Activated T-helper 17 cell treated with anti-CD3 and anti-CD28 coated beads, Interleukin-2, amount 50 U/mL, for 72 hours (primary cell): ENCODE measurements around the gene FBXL4. TPM values are rescaled to one million over a fixed set of nuclear protein-coding genes. Genes with fewer than 3 reads are reported as not detected.
"Not testable (repeated sequence)": the region's sequence is repeated elsewhere in the genome, so short reads cannot be mapped to it uniquely, and the experiment has no call there.

Experiments
- ATAC-seq: fragments of 150-1000 bp; cut with Tn5 transposase; replicated peaks from 2 replicates; pipeline ENCODE4 v1.10.0; 2021; ENCODE audit warnings: mild to moderate bottlenecking, moderate library complexity
- H3K27ac Mint-ChIP-seq: one replicate; pipeline ENCODE4 v1.8.0; 2022; ENCODE audit warnings: mixed read lengths
- H3K27me3 Mint-ChIP-seq: one replicate; pipeline ENCODE4 v1.8.0; 2022; ENCODE audit warnings: mixed read lengths
- H3K36me3 Mint-ChIP-seq: one replicate; pipeline ENCODE4 v1.8.0; 2022; ENCODE audit warnings: low read depth, mild to moderate bottlenecking, mixed read lengths
- H3K4me1 Mint-ChIP-seq: one replicate; pipeline ENCODE4 v1.8.0; 2022; ENCODE audit warnings: mixed read lengths
- H3K4me3 Mint-ChIP-seq: one replicate; pipeline ENCODE4 v1.8.0; 2022; ENCODE audit warnings: mild to moderate bottlenecking, mixed read lengths
- H3K9me3 Mint-ChIP-seq: one replicate; pipeline ENCODE4 v1.8.0; 2022; ENCODE audit warnings: mixed read lengths
- total RNA-seq, 2 donors: library from RNA; stranded (reverse); gene quantifications; one replicate each; pipeline ENCODE4 v1.2.3, GENCODE V29; 2022

Gene FBXL4
- total RNA-seq, 2 donors from 2014 or later = 10.6 to 12.9 TPM

DNA sequence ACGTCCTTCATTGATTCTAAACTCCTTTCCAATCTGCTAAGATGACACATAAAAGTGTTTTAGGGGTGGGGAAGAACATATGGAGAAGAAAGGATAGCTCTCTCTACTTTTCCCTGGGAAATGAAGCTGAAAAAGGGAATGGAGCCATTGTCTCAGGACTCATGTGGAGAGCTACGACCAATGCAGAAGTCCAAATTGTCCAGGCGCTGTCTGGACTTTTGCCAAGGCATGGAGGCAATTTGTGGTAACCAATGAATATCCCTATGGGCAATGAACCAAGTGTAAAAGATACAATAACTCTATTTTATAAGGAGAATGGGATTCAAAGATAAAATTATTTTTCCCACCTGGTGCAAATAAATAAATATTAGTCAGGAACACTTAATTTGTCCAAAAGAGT lies 16.1 kb downstream of the FBXL4 start:
- H3K9me3 Mint-ChIP-seq = no peaks in the 10 kb centered on the region
- H3K4me3 Mint-ChIP-seq = no peak overlapping the region
- ATAC-seq = no peak
- H3K4me1 Mint-ChIP-seq = peaks cover 19% of the 10 kb centered on the region
- H3K27ac Mint-ChIP-seq = no peak overlapping the region
- no peaks in the 10 kb centered on the region for H3K27me3 Mint-ChIP-seq
- H3K36me3 Mint-ChIP-seq = peaks cover 66% of the 10 kb centered on the region

DNA sequence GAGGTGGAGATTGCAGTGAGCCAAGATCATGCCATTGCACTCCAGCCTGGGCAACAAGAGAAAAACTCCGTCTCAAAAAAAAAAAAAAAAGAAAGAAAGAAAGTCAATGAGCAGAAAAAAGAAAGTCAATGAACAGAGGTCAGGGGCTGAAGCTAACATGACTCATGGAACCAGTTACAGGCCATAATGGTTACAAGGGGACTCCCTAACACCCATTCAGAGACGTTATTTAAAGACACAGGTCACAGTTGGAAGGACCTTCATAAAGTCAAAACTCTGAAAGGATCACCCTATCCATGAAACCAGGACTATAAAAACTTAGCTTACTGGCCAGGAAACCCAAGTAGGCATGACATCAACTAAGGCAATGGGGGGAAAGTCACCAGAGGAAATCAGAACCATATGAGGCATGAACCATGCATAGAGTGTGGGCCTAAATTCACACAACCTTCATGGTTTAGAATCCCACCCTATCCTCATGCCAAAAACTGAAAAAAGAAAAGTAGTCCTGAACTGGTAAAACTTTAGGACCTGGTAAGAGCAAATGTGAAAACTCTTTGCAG lies 18.2 kb downstream of the FBXL4 start:
- peaks cover 16% of the 10 kb centered on the region for H3K4me1 Mint-ChIP-seq

DNA sequence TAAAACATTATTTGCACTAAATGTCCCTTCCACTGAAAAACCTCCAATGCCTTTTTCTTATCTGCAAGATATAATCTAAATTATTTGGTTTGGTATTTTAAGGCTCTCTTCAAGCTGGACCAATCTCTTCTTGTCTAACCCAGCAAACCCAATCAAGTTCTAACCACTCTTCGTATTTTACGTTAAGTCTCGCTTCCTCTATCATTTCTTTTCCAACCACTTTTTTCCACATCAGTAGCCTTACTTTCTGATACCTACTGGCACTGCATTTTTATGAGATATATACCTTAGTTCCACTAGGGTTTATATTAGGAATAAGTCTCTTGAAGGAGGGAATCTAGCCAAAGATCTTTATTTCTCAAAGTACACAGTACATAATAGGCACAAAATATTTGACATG lies 19.1 kb downstream of the FBXL4 start:
- H3K4me1 Mint-ChIP-seq = peaks cover 9% of the 10 kb centered on the region
- H3K9me3 Mint-ChIP-seq = no peaks in the 10 kb centered on the region
- H3K4me3 Mint-ChIP-seq = no peak overlapping the region
- no peak for ATAC-seq
- H3K27me3 Mint-ChIP-seq = no peaks in the 10 kb centered on the region
- peaks cover 80% of the 10 kb centered on the region for H3K36me3 Mint-ChIP-seq
- no peak overlapping the region for H3K27ac Mint-ChIP-seq

More for the DNA sequence above, 18.2 kb downstream of the FBXL4 start:
- Mint-ChIP-seq H3K36me3 (peaks cover 82% of the 10 kb centered on the region), H3K27me3 (no peaks in the 10 kb centered on the region), H3K4me3 (no peak overlapping the region), H3K9me3 (no peaks in the 10 kb centered on the region), H3K27ac (no peak overlapping the region)
- ATAC-seq = no peak

DNA sequence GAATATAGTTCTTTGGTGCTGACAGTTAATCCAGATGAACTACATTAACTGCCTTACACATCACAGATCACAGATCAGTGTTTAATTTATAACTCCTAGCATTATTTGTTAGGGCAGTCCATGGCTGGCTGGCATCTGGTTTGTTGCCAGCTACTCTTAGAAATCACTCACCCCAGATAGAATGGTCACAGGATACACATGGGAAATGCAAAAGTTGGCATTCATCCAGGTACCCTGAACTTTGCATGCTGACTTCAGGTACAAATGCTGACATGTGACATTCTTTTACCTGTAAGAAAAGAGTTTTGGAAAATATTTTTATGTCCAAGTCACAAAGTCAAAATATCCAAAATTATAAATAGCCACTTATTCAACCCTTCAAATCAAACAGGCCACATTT lies 20.2 kb downstream of the FBXL4 start:
- no peak overlapping the region for H3K4me3 Mint-ChIP-seq
- peaks cover 86% of the 10 kb centered on the region for H3K36me3 Mint-ChIP-seq
- no peak for ATAC-seq

DNA sequence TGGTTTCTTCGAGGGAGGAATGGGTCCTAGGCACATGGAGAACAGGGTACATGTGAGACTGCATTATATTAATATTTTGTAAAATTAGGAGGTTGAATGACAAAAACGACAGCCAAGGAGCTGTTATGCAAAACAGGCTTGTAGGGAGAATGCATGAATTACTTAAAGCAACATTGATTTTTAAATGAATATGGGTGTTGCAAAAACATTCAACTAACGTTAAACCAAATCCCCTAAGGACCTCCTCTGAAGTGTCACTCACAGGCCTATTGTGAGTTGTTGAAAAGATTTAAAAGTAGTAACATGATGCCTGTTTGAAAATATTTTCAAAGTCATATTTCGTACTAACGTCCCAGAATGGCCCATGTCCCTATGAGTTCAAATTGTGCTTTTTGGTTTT lies 21.9 kb downstream of the FBXL4 start:
- Mint-ChIP-seq H3K9me3 (no peaks in the 10 kb centered on the region), H3K4me1 (peaks cover 9% of the 10 kb centered on the region), H3K27me3 (no peaks in the 10 kb centered on the region)

More for the DNA sequence above, 20.2 kb downstream of the FBXL4 start:
- Mint-ChIP-seq H3K27me3 (no peaks in the 10 kb centered on the region), H3K9me3 (no peaks in the 10 kb centered on the region), H3K27ac (no peak overlapping the region), H3K4me1 (peaks cover 9% of the 10 kb centered on the region)

DNA sequence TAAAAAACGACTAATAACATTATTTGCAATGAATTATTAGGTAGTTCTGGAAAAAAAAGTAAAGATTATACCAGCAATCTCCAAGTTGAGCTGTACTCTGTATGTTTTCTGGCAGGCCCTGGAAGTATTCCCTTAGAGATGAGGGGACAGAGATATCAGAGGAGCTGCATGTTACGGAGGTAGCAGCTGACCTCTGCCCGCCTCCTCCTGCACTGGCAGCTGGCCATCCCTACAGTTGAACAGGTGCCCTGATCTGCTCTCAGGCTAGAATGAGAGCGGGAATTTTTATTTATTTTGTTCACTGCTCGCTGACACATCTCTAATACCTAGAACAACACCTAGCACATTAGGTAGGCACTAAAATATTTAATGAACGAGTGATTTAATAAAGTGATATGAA lies 23.1 kb downstream of the FBXL4 start:
- Mint-ChIP-seq H3K4me1 (peaks cover 9% of the 10 kb centered on the region), H3K4me3 (no peak overlapping the region), H3K36me3 (peaks cover 71% of the 10 kb centered on the region), H3K27ac (no peak overlapping the region), H3K27me3 (no peaks in the 10 kb centered on the region), H3K9me3 (no peaks in the 10 kb centered on the region)
- ATAC-seq = no peak

More for the DNA sequence above, 21.9 kb downstream of the FBXL4 start:
- Mint-ChIP-seq H3K4me3 (no peak overlapping the region), H3K27ac (no peak overlapping the region), H3K36me3 (peaks cover 77% of the 10 kb centered on the region)
- no peak for ATAC-seq

DNA sequence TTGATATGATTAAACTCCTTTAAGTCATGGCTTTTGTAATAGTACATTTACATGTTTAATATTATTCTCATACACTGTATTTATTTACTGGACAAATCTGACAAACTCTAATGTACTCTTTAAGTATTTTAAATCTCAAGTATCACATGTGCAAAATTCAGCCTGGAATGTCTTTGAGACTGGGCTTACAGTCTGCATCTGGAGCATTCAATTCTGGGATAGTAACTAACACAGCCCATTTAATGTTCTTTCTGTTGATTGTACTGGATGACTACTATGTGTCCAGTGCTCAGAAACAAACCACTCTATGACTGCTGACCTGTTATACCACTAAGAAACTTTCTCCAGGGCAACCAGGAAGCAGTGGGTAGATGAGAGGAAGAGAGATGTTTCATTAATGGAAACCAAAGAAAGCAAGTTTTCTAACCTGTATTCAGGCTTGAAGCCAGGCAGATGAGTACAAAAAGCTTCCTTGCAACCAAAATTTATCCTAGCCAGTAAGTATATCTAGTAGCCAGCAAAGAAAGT lies 26.8 kb downstream of the FBXL4 start:
- no peak overlapping the region for H3K4me3 Mint-ChIP-seq
- peaks cover 8% of the 10 kb centered on the region for H3K4me1 Mint-ChIP-seq
- no peaks in the 10 kb centered on the region for H3K27me3 Mint-ChIP-seq
- no peaks in the 10 kb centered on the region for H3K9me3 Mint-ChIP-seq
- peaks cover 50% of the 10 kb centered on the region for H3K36me3 Mint-ChIP-seq
- no peak overlapping the region for H3K27ac Mint-ChIP-seq
- ATAC-seq = peak; percentile 66

DNA sequence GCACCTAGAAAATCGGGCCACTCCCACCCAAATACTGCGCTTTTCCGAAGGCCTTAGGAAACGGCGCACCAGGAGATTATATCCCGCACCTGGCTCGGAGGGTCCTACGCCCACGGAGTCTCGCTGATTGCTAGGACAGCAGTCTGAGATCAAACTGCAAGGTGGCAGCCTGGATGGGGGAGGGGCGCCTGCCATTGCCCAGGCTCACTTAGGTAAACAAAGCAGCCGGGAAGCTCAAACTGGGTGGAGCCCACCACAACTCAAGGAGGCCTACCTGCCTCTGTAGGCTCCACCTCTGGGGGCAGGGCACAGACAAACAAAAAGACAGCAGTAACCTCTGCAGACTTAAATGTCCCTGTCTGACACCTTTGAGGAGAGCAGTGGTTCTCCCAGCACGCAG lies 36.8 kb downstream of the FBXL4 start:
- ATAC-seq, H3K4me1 Mint-ChIP-seq, H3K27me3 Mint-ChIP-seq, H3K27ac Mint-ChIP-seq, H3K4me3 Mint-ChIP-seq: not testable (repeated sequence)
- Mint-ChIP-seq H3K36me3 (peaks cover 73% of the 10 kb centered on the region), H3K9me3 (peaks cover 14% of the 10 kb centered on the region)

DNA sequence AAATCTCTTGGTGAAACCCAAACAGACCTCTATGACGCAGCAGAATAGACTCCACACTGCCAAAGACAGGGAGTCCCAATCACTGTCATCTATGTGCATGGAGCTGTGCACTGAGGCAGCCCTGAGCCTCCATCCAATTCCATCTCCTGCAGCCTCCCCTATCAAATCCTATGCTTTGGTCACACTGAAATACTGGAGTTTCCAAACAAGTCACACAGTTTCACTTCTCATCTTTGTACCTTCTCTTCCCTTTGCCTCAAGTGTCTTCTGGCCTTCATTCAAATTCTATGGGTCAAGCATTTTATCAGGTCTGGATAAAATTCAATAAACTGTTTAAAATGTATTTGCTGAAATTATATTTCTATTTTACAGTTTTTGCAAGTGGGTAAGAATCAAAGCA lies 38.5 kb downstream of the FBXL4 start:
- Mint-ChIP-seq H3K27me3 (no peaks in the 10 kb centered on the region), H3K9me3 (peaks cover 14% of the 10 kb centered on the region), H3K36me3 (peaks cover 90% of the 10 kb centered on the region), H3K4me3 (no peak overlapping the region), H3K27ac (no peak overlapping the region), H3K4me1 (no peaks in the 10 kb centered on the region)
- no peak for ATAC-seq

DNA sequence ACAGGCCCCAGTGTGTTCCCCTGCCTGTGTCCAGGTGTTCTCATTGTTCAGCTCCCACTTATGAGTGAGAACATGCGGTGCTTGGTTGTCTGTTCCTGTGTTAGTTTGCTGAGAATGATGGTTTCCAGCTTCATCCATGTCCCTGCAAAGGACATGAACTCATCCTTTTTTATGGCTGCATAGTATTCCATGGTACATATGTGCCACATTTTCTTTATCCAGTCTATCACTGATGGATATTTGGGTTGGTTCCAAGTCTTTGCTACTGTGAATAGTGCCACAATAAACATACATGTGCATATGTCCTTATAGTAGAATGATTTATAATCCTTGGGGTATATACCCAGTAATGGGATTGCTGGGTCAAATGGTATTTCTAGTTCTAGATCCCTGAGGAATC lies 41.4 kb downstream of the FBXL4 start:
- ATAC-seq, H3K9me3 Mint-ChIP-seq, H3K4me3 Mint-ChIP-seq, H3K27me3 Mint-ChIP-seq, H3K27ac Mint-ChIP-seq, H3K4me1 Mint-ChIP-seq: not testable (repeated sequence)
- peaks cover 95% of the 10 kb centered on the region for H3K36me3 Mint-ChIP-seq

DNA sequence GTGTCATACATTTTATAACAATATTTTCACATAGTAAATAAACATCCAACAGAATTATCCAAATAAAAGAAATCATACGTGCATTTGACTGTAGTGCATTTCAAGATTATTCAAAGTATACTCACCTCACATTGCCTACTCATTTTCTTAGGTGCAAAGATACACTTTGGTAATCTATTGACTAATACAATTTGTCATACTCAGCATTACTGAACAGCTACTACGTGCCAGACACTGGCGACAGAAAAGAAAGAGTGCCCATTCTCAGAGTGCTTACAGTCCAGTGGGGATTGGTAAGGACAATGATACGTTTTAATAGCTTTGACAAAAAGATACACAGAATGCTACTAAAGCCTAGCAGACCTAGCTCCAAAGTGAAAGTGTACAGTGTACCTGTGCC lies 42.0 kb downstream of the FBXL4 start:
- Mint-ChIP-seq H3K27me3 (no peaks in the 10 kb centered on the region), H3K27ac (no peak overlapping the region), H3K36me3 (peaks cover 99% of the 10 kb centered on the region), H3K4me3 (no peak overlapping the region), H3K9me3 (peaks cover 6% of the 10 kb centered on the region), H3K4me1 (no peaks in the 10 kb centered on the region)
- no peak for ATAC-seq

DNA sequence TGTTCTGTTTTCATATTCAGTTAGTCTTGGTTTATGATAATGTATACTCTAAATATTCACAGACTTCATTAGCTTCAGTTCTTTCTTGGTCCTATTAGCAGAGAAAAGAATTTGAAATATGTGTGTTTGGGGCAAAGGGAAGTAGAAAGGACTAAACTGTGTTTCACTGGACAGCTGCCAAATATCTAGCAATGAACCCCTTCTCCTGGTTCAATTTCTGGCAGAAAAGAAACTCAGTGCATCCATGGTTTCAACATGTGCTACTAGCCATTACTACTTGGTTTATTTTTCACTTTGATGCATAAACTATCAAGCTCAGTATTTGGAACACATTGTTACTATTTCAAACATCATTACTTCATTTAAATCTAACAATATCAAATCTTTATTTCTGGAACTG lies 43.6 kb downstream of the FBXL4 start:
- Mint-ChIP-seq H3K36me3 (peaks cover 99% of the 10 kb centered on the region), H3K9me3 (peaks cover 6% of the 10 kb centered on the region), H3K27me3 (no peaks in the 10 kb centered on the region), H3K4me3 (no peak overlapping the region), H3K27ac (no peak overlapping the region), H3K4me1 (no peaks in the 10 kb centered on the region)
- ATAC-seq = no peak

DNA sequence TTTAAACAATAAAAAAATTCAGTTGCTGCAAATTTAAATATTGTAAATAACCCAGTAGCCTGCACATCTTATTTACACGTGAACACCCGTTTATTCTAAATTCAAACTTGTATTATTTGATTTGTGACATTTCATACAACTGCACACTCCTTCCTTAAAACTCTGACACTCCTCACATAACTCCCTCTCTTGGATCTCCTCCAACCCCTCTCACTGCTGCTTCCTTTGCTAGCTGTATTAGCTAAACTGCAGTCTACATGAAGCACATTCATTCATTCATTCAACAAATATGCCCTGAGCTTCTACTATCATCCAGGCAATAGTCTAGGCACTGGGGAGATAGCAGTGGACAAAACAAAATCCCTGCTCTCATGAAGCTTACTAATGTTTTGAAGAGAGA lies 47.0 kb downstream of the FBXL4 start:
- Mint-ChIP-seq H3K9me3 (no peaks in the 10 kb centered on the region), H3K4me3 (no peak overlapping the region), H3K27ac (no peak overlapping the region), H3K27me3 (no peaks in the 10 kb centered on the region), H3K4me1 (no peaks in the 10 kb centered on the region), H3K36me3 (peaks cover 94% of the 10 kb centered on the region)
- no peak for ATAC-seq

DNA sequence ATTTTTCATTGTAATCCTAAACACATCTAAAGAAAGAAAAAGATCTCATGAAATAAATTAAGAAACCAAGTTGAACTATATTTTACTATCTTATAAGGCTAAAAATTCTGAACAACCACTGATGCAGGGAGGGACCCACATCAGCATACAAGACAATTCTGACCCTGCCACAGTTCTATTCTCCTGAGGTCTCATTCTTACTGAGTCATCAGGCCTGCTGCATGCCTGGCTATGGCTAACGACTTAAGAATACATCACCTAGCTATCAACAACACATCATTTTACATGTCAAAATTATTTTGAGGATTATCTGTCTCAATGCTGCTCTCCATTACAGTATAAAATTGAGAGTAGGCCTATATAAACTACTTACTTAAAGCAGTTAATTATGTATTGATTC lies 52.9 kb downstream of the FBXL4 start:
- H3K36me3 Mint-ChIP-seq = peaks cover 72% of the 10 kb centered on the region
- no peaks in the 10 kb centered on the region for H3K27me3 Mint-ChIP-seq
- ATAC-seq = no peak
- no peak overlapping the region for H3K4me3 Mint-ChIP-seq
- no peak overlapping the region for H3K27ac Mint-ChIP-seq
- no peaks in the 10 kb centered on the region for H3K9me3 Mint-ChIP-seq
- H3K4me1 Mint-ChIP-seq = no peaks in the 10 kb centered on the region

DNA sequence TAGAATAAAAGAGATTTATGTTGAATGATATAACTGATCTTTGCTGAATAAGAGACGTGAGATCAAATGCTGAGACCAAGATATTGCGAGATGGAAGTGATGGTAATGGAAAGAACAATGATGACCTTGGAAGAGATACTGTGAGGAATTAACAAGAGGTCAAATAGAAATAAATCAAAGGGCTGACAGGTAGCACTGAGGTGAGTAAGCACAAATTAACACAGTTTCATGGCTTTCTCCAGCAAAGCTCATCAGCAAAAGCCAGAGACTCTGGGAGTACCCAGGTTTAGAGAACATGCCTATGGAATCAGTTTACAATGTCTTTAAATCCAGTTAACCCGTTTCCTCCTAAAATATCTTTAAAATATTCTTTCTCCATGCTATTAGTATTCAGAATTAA lies 60.1 kb downstream of the FBXL4 start:
- Mint-ChIP-seq H3K4me3 (no peak overlapping the region), H3K27me3 (no peaks in the 10 kb centered on the region), H3K9me3 (no peaks in the 10 kb centered on the region), H3K36me3 (peaks cover 64% of the 10 kb centered on the region), H3K27ac (no peak overlapping the region), H3K4me1 (no peaks in the 10 kb centered on the region)
- ATAC-seq = no peak

DNA sequence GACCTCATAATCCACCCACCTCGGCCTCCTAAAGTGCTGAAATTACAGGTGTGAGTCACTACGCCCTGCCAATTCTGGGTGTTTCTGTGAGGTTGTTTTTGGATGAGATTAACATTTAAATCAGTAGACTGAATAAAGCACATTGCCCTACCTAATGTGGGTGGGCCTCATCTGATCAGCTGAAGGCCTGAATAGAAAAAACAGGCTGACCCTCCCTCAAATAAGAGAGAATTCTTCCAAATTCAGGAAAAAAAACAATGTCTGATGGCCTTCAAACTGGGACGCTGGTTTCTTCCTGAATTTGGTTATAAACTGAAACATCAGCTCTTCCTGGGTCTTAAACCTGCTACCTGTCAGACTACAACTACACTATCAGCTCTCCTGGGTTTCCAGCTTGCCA lies 62.4 kb downstream of the FBXL4 start:
- no peak for ATAC-seq

More for the DNA sequence above, 62.4 kb downstream of the FBXL4 start:
- Mint-ChIP-seq H3K27ac (no peak overlapping the region), H3K27me3 (no peaks in the 10 kb centered on the region), H3K4me3 (no peak overlapping the region), H3K9me3 (no peaks in the 10 kb centered on the region), H3K36me3 (peaks cover 54% of the 10 kb centered on the region), H3K4me1 (peaks cover 5% of the 10 kb centered on the region)
